ENCODE data around the gene LAMTOR4. TPM values are rescaled to one million over a fixed set of nuclear protein-coding genes. Genes with fewer than 3 reads are reported as not detected.
"Not testable (repeated sequence)": the region's sequence is repeated elsewhere in the genome, so short reads cannot be mapped to it uniquely, and the experiment has no call there.

The LAMTOR4 gene
- total and polyA plus RNA-seq, 2 experiments from 2014 or later: 49.4 to 92.2 TPM

- no peak overlapping the region for H3K27ac ChIP-seq
- no peak overlapping the region for H3K4me3 ChIP-seq
- H3K4me1 ChIP-seq (ENCODE audit: insufficient read depth): no peaks in the 10 kb centered on the region
- no peak overlapping the region for H3K9ac ChIP-seq
- H3K27me3 ChIP-seq (replicated peaks; ENCODE audit: insufficient read depth): peaks cover 11% of the 10 kb centered on the region
- H3K9me3 ChIP-seq (ENCODE audit: low read depth): no peaks in the 10 kb centered on the region
- DNase-seq: no peak
- H4K20me1 ChIP-seq (ENCODE audit: insufficient read depth): no peaks in the 10 kb centered on the region
- H2AFZ ChIP-seq: no peak overlapping the region
- H3K4me2 ChIP-seq (ENCODE audit: unreplicated experiment): no peak overlapping the region
- TF ChIP-seq EZH2phosphoT487 (IDR thresholded peaks at IDR 0.05; ENCODE audit: insufficient read depth, low read depth) (no peak), EZH2 (IDR thresholded peaks at IDR 0.05; ENCODE audit: insufficient read depth, poor library complexity, severe bottlenecking) (no peak)
- H3K79me2 ChIP-seq (ENCODE audit: insufficient read depth): no peaks in the 10 kb centered on the region
- 86 to 88% methylated on average over 14 of the region's 14 CpGs for WGBS, 2 experiments (ENCODE audit: low coverage in 1 of 2, low lambda C conversion rate in 2 of 2, missing lambda C conversion rate in 2 of 2)
- H3K36me3 ChIP-seq (ENCODE audit: low read depth): no peaks in the 10 kb centered on the region
- in situ Hi-C loops (cut with MboI): no loop called here
- no peaks in the 10 kb centered on the region for H3K9me2 ChIP-seq (ENCODE audit: insufficient read depth)
- no peaks in the 10 kb centered on the region for H3F3A ChIP-seq (ENCODE audit: insufficient read depth)
Measured at GRCh38 chr7:100175296-100175935, 26.7 kb downstream of the LAMTOR4 start.

GRCh38 chr7:100176096-100177044, 27.7 kb downstream of the LAMTOR4 start:
- H3K4me2 ChIP-seq (ENCODE audit: unreplicated experiment): peak overlapping the region; percentile 100
- no peak for DNase-seq
- H2AFZ ChIP-seq: peak overlapping the region; percentile 98
- H3K9me3 ChIP-seq (ENCODE audit: low read depth): no peaks in the 10 kb centered on the region
- WGBS, 2 experiments (ENCODE audit: low coverage in 1 of 2, low lambda C conversion rate in 2 of 2, missing lambda C conversion rate in 2 of 2): 51 to 72% methylated on average over 10 to 14 of the region's 14 CpGs
- no peaks in the 10 kb centered on the region for H3K36me3 ChIP-seq (ENCODE audit: low read depth)
- no peaks in the 10 kb centered on the region for H4K20me1 ChIP-seq (ENCODE audit: insufficient read depth)
- peak overlapping the region; percentile 72 for H3K9ac ChIP-seq
- no peaks in the 10 kb centered on the region for H3K79me2 ChIP-seq (ENCODE audit: insufficient read depth)
- peak overlapping the region; percentile 85 for H3K4me3 ChIP-seq
- H3K27me3 ChIP-seq (replicated peaks; ENCODE audit: insufficient read depth): peaks cover 6% of the 10 kb centered on the region
- no peaks in the 10 kb centered on the region for H3F3A ChIP-seq (ENCODE audit: insufficient read depth)
- TF ChIP-seq EZH2 (IDR thresholded peaks at IDR 0.05; ENCODE audit: insufficient read depth, poor library complexity, severe bottlenecking): no peak
- no peak for TF ChIP-seq EZH2phosphoT487 (IDR thresholded peaks at IDR 0.05; ENCODE audit: insufficient read depth, low read depth)
- in situ Hi-C loops (cut with MboI): no loop called here
- H3K27ac ChIP-seq: no peak overlapping the region
- no peaks in the 10 kb centered on the region for H3K4me1 ChIP-seq (ENCODE audit: insufficient read depth)
- no peaks in the 10 kb centered on the region for H3K9me2 ChIP-seq (ENCODE audit: insufficient read depth)

GRCh38 chr7:100177045-100178001, 28.6 kb downstream of the LAMTOR4 start, which contains the start of the genes GPC2 and STAG3:
Gene GPC2, minus strand, starts transcription at chr7:100177381. Its CDS starts 182 bp downstream, at chr7:100177199.
Gene STAG3, plus strand, starts transcription at chr7:100177918. Its CDS starts 2,639 bp downstream, at chr7:100180557.
- Histone ChIP-seq H3K9ac (peak within 1 kb of the TSS; percentile 72), H3K4me1 (ENCODE audit: insufficient read depth) (no peaks in the 10 kb centered on the region), H3K4me2 (ENCODE audit: unreplicated experiment) (peak within 1 kb of the TSS; percentile 100), H3F3A (ENCODE audit: insufficient read depth) (no peaks in the 10 kb centered on the region), H3K9me2 (ENCODE audit: insufficient read depth) (no peaks in the 10 kb centered on the region), H3K27me3 (replicated peaks; ENCODE audit: insufficient read depth) (0 out of 2 replicates have a peak, but pooled peaks cover under 1% of the 10 kb centered on the region), H3K9me3 (ENCODE audit: low read depth) (no peaks in the 10 kb centered on the region), H3K79me2 (ENCODE audit: insufficient read depth) (no peaks in the 10 kb centered on the region), H4K20me1 (ENCODE audit: insufficient read depth) (no peaks in the 10 kb centered on the region), H3K27ac (no peak within 1 kb of the TSS), H2AFZ (peak within 1 kb of the TSS; percentile 98), H3K4me3 (peak within 1 kb of the TSS; percentile 85), H3K36me3 (ENCODE audit: low read depth) (no peaks in the 10 kb centered on the region)
- TF ChIP-seq EZH2 (IDR thresholded peaks at IDR 0.05; ENCODE audit: insufficient read depth, poor library complexity, severe bottlenecking): no peak
- TF ChIP-seq EZH2phosphoT487 (IDR thresholded peaks at IDR 0.05; ENCODE audit: insufficient read depth, low read depth): no peak
- in situ Hi-C loops (cut with MboI): no loop called here
- DNase-seq: peak; percentile 96
- 6% methylated on average over 66 to 78 of the region's 78 CpGs for WGBS, 2 experiments (ENCODE audit: low coverage in 1 of 2, low lambda C conversion rate in 2 of 2, missing lambda C conversion rate in 2 of 2)

- H3K4me1 ChIP-seq (ENCODE audit: insufficient read depth); H3K4me3 ChIP-seq; H3K9ac ChIP-seq; H3K36me3 ChIP-seq (ENCODE audit: low read depth); H3F3A ChIP-seq (ENCODE audit: insufficient read depth); H3K27ac ChIP-seq; H2AFZ ChIP-seq; DNase-seq; H3K9me3 ChIP-seq (ENCODE audit: low read depth); H3K4me2 ChIP-seq (ENCODE audit: unreplicated experiment); H3K27me3 ChIP-seq (replicated peaks; ENCODE audit: insufficient read depth); in situ Hi-C loops (cut with MboI); H4K20me1 ChIP-seq (ENCODE audit: insufficient read depth); H3K79me2 ChIP-seq (ENCODE audit: insufficient read depth); H3K9me2 ChIP-seq (ENCODE audit: insufficient read depth): not testable (repeated sequence)
- WGBS, 2 experiments (ENCODE audit: low coverage in 1 of 2, low lambda C conversion rate in 2 of 2, missing lambda C conversion rate in 2 of 2): 65 to 76% methylated on average over 3 of the region's 3 CpGs
Measured at GRCh38 chr7:100180084-100180483, 31.4 kb downstream of the LAMTOR4 start.

GRCh38 chr7:100182616-100183015, 33.9 kb downstream of the LAMTOR4 start:
- H3K9ac ChIP-seq; H3K27ac ChIP-seq; H3K79me2 ChIP-seq (ENCODE audit: insufficient read depth); H3K4me1 ChIP-seq (ENCODE audit: insufficient read depth); H3K4me2 ChIP-seq (ENCODE audit: unreplicated experiment); H4K20me1 ChIP-seq (ENCODE audit: insufficient read depth); H3K36me3 ChIP-seq (ENCODE audit: low read depth); H3K4me3 ChIP-seq; H3K27me3 ChIP-seq (replicated peaks; ENCODE audit: insufficient read depth); H3F3A ChIP-seq (ENCODE audit: insufficient read depth); H3K9me3 ChIP-seq (ENCODE audit: low read depth); H3K9me2 ChIP-seq (ENCODE audit: insufficient read depth); H2AFZ ChIP-seq; DNase-seq; in situ Hi-C loops (cut with MboI): not testable (repeated sequence)
- WGBS, 2 experiments (ENCODE audit: low coverage in 1 of 2, low lambda C conversion rate in 2 of 2, missing lambda C conversion rate in 2 of 2): 76 to 77% methylated on average over 6 of the region's 6 CpGs

GRCh38 chr7:100183090-100183489, 34.4 kb downstream of the LAMTOR4 start:
- H3K9me3 ChIP-seq (ENCODE audit: low read depth); H3K27me3 ChIP-seq (replicated peaks; ENCODE audit: insufficient read depth); DNase-seq; H3K9me2 ChIP-seq (ENCODE audit: insufficient read depth); H3K27ac ChIP-seq; H3K9ac ChIP-seq; H3K79me2 ChIP-seq (ENCODE audit: insufficient read depth); H3K36me3 ChIP-seq (ENCODE audit: low read depth); H3K4me3 ChIP-seq; in situ Hi-C loops (cut with MboI); H3K4me1 ChIP-seq (ENCODE audit: insufficient read depth); H2AFZ ChIP-seq; H3F3A ChIP-seq (ENCODE audit: insufficient read depth); H3K4me2 ChIP-seq (ENCODE audit: unreplicated experiment); H4K20me1 ChIP-seq (ENCODE audit: insufficient read depth): not testable (repeated sequence)
- WGBS, 2 experiments (ENCODE audit: low coverage in 1 of 2, low lambda C conversion rate in 2 of 2, missing lambda C conversion rate in 2 of 2): 64 to 78% methylated on average over 6 of the region's 6 CpGs
